Keratinocyte (primary cell): ENCODE measurements around the gene PRKCZ.

ENCODE experiments used
- EZH2 ChIP-seq: IDR thresholded peaks from one replicate; pipeline ENCODE4 v1.6.1; 2012; ENCODE audit warnings: inconsistent platforms, mild to moderate bottlenecking, low read length, moderate library complexity
- TF ChIP-seq, protein P1 (sequence below), 3 experiments: IDR thresholded peaks in 1 of 3; conservative IDR thresholded peaks in 1 of 3; optimal IDR thresholded peaks in 1 of 3; 2 replicates in 2 of 3; 3 replicates in 1 of 3; pipeline versions ENCODE3 to v1.5.1; 2011; ENCODE audit warnings: low read length in 3 of 3, mild to moderate bottlenecking in 3 of 3, moderate library complexity in 2 of 3, control low read depth in 1 of 3, inconsistent platforms in 1 of 3; ENCODE audit not compliant: insufficient read depth in 2 of 3; ENCODE audit errors: extremely low read depth in 1 of 3

DNA sequence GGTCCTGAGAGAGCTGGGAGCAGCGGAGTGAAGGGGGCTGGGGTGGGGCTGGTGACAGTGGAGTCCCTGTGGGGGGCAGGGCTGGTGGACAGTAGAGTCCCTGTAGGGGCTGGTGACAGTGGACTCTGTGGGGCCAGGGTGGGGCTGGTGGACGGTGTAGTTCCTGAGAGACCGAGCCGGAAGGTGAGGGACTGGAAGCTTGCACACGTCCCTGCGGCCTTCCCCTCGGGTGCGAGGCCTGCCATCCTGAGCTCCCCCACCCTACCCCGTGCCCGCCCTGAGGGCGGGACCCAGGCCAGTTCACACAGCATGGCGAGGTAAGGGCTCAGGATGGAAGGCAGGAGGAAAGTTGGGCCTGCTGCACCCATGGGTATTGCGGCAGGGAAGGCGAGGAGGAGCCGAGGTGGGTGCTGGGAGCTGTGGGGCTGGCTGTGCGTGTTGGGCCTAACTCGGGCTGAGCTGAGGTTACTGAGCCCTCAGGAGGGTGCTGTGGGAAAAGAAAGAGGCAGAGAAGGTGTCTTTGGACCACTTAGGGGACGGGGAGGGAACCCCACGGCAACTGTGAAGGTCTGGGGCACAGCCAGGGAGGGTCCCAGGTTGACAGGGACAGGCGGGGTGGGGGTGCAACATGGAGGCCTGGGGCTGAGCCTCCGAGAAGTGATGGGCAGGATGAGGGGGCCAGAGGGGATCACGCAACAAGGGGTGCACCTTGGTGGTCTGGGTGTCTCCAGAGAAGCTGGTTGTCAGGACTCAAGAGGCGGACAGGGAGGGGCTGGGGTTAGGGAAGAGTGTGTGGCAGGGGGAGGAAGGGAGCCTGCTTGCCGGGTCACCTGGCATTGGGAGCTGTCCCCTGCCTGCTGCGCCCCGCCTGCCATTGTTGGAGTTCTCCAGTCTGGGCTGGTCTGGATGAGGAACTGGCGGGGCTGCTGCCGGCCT lies 60.8 kb downstream of the PRKCZ start:
- TF ChIP-seq, protein P1, sequence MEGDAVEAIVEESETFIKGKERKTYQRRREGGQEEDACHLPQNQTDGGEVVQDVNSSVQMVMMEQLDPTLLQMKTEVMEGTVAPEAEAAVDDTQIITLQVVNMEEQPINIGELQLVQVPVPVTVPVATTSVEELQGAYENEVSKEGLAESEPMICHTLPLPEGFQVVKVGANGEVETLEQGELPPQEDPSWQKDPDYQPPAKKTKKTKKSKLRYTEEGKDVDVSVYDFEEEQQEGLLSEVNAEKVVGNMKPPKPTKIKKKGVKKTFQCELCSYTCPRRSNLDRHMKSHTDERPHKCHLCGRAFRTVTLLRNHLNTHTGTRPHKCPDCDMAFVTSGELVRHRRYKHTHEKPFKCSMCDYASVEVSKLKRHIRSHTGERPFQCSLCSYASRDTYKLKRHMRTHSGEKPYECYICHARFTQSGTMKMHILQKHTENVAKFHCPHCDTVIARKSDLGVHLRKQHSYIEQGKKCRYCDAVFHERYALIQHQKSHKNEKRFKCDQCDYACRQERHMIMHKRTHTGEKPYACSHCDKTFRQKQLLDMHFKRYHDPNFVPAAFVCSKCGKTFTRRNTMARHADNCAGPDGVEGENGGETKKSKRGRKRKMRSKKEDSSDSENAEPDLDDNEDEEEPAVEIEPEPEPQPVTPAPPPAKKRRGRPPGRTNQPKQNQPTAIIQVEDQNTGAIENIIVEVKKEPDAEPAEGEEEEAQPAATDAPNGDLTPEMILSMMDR (optimal IDR thresholded peaks at IDR 0.05 in 1 of 3, IDR thresholded peaks at IDR 0.05 in 1 of 3, conservative IDR thresholded peaks at IDR 0.05 in 1 of 3; ENCODE audit: extremely low read depth in 1 of 3, insufficient read depth in 2 of 3, low read length in 3 of 3), result no peak
- no peak for TF ChIP-seq EZH2
